HG03354 (cell line): ENCODE results near the gene MTX2.
"Not testable (repeated sequence)": the region's sequence is repeated elsewhere in the genome, so short reads cannot be mapped to it uniquely, and the experiment has no call there.

Experiments
- ATAC-seq: cut with Tn5 transposase; IDR thresholded peaks from one replicate; pipeline ENCODE4 v1.9.1; 2021; ENCODE audit warnings: mild to moderate bottlenecking; ENCODE audit not compliant: unreplicated experiment, poor library complexity, severe bottlenecking

MTX2 gene

DNA sequence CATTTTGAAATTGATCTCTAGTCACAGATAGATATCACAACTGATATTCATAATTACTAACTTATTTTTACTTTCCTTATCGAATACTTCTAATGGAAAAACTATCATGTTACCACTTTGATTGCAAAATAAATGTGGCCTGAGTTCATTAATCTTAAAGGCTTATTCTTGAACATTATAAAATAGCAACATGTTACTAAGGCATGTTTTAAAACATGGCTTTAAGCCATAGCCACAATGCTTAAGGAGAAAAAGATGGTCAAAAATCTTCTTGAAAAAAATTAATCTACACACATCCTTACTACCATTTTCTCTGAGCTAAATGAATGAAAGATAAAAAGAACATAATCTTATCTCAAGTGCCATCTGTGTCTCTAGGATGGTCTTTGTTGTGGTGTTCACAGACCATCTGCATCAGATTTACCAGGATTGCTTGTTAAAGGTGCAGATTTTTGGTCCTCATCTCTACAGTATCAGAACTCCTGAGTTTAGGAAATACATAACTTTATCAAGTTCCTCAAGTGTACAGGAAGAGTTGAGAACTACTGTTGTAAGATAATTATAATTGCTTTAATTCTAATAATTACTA lies 15.3 kb downstream of the MTX2 start:
- ATAC-seq, result no peak

DNA sequence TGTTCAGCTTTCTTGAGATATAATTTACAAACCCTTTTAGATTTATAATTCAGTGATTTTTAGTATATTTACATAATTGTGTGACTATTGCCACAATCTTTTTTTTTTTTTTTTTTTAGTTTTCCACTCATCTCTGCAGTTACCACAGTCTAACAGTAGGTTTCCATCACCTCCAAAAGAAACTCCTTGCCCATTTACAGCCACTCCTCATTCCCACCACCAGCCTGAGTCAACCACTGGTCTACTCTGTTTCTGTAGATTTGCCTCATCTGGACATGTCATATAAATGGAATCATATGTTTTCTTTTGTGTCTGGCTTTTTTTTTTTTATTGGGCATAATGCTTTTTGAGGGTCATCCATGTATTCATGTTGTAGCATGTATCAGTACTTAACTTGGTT lies 16.1 kb downstream of the MTX2 start:
- ATAC-seq, result no peak

DNA sequence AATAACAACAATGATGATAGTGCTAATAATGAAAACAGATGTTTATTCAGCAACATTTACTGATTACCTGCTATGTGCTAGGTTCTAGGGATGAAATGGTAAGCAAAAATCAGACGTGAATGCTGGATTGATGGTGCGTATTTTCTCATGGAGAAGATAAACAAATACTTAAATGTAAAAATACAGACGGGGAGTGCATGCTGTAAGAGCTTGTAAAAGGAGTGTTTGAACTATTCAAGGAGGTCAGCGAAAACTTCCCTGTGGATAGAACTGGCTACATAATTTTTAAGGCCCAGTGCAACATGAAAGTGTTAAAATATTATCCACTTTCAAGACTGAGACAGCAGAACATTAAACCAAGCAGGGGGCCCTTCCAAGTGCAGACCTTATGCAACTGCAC lies 22.1 kb downstream of the MTX2 start:
- no peak for ATAC-seq

DNA sequence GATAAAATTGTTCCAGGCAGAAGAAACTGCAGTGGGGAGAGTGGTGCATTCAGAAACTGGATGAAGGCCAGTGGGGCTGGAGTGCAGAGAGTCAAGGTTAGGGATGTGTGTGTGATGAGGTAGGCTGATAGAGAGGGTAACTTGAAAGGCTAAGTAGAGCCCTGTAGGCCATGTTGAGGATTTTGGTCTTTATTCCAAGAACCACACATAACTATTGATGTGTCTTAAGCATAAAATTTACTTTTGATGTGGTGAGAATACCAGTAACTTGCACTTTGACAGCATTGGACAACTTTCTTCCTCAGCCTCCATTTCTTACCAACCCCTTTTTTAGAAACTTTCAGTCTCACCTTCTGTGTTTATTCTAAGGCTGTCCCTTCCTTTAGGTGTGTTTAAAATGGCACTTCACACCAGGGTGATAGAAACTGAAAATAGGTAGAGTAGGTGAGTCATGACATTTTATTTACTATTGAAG lies 22.6 kb downstream of the MTX2 start:
- peak; percentile 86 for ATAC-seq

DNA sequence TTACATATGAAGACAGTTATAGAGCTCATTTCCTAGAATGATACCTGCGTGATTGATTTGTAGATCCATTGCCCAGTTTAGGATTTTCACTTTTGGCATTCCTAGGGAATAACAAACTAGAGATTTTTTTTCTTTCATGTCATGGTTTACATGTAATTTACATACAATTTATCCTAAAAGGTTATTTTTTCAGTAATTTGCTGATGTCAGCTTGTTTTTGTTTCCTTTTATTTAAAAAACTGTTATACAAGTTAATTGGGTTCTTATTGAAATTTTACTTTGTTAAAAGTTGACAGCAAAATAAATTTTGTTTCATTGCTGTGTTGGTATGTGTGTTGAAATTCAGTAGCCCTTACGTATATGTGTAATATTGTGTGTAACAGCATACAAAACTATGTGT lies 23.4 kb downstream of the MTX2 start:
- no peak for ATAC-seq

DNA sequence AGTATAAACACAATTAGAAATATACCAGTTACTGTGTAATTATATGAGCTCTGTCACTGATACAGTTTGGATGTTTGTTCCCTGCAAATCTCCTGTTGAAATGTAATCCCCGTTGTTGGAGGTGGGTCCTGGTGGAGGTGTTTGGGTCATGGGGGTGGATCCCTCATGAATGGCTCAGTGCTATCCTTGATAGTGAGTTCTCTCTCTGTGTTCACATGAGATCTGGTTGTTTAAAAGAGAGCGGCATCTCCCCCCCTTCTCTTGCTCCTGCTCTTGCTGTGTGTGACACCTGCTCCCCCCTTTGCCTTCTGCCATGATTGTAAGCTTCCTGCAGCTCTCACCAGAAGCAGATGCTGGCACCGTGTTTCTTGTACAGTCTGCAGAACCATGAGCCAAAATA lies 24.1 kb downstream of the MTX2 start:
- ATAC-seq, result no peak

DNA sequence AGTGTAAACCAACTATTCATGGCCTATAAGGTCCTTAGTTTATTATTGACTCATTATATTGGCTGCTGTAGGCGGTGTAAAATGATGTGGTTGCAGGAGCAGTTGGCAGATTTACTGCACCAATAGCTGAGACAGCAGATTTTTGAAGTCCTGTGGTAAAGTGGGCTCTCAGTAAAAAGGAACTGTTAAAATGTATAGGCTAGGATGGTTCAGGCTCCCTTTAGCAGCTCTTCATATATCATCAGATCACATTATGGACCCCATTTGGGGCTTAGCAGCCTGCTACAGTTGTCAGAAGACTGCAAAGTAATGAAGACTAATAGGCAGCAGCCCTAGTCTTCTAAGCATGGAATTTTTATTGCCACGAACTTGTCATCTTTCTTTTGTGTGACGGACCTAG lies 27.8 kb downstream of the MTX2 start:
- no peak for ATAC-seq

DNA sequence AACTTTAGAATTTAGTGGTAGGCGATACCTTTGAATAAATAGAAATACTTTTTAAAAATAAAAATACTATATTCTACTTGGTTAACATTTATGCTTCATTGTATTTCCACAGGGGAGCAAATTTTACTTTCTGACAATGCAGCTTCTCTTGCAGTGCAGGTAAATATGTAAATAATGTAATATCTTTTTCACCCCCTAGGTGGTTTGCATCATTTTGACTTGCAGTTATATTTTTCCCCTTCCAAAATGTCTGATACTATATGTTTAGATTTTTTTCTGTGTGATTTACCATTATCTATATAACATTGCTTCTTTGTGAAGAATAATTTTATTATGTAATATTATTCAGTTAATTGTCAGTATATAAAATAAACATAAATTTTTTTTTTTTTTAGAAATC lies 28.5 kb downstream of the MTX2 start:
- no peak for ATAC-seq

DNA sequence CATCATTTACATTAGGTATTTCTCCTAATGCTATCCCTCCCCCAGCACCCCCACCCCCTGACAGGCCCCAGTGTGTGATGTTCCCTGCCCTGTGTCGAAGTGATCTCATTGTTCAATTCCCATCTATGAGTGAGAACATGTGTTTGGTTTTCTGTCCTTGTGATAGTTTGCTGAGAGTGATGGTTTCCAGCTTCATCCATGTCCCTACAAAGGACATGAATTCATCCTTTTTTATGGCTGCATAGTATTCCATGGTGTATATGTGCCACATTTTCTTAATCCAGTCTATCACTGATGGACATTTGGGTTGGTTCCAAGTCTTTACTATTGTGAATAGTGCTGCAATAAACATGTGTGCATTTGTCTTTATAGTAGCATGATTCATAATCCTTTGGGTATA lies 36.8 kb downstream of the MTX2 start:
- ATAC-seq, result not testable (repeated sequence)

DNA sequence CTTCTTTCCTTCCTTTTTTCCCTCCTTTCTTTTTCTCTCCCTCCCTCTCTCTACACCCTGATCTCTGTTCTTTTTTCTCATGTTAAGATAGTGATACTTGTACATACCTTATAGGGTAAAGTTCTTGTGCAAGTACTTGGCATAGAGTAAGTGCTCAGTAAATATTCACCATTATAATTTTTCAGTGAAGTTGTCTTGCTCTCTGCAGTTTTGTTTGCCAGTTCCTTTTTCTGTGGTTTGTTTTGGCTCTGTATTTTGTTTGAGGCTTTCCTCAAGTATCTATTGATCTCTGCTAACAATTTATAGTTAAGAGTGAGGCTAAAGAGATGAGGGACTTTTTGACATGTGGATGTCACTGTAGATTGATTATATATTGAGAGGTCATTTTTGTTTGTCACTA lies 48.0 kb downstream of the MTX2 start:
- no peak for ATAC-seq

DNA sequence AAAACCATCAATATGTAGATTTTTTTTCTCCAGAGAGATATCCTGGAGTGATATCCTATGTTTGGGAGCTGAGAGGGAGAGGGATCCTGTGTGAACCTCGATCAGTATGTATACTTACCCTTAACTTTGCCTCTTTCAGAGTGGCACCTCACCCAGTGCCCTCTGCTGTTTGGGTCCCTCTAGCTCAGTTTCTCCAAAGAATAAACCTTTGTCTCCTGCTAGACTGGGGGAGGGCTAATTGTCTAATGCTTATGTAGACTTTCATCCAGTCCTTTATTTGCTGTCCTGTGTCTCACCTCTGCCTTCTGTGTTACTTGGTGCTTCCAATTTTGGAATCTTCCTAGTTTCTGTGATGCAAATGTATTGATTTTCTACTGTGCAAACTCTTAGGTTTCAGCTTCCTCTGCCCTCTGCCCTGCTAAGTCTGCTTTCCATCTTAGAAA lies 48.4 kb downstream of the MTX2 start:
- ATAC-seq, result no peak

DNA sequence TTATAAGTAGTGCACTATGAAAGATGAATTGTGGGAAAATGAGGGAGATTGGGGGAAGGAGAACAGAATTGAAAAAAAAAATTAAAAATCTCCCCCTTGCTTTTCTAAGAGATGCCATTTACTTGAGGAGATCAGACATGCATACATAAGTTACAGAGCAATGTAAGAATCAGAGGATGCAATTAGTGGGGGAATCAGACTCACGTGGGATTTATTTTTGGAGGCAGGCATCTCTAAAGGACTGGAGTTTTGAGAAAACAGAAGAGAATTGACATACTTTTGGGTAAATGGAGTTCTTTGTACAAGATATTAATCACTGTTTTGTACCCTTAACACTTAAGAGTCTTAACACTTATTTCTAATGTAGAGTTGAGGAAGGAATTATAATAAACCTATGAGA lies 52.7 kb downstream of the MTX2 start:
- ATAC-seq, result no peak

DNA sequence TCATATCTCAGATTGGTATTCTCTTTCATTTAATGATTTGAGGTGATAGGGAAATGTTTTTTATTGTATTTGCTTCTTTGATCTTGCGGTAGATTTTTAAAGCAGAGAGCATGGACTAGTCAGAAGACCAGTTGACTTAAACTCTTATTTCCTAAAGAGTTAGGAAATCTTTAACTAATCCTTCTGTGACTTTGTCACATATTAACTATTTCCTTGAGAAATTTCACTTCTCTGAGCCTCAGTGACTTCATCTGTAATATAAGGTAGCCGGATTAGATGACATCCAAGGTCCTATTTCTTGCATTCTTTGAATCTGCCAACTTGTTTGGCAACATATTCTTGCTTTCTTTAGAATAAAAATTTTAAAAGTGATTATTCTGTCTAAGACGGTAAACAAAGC lies 55.6 kb downstream of the MTX2 start:
- ATAC-seq, result no peak

DNA sequence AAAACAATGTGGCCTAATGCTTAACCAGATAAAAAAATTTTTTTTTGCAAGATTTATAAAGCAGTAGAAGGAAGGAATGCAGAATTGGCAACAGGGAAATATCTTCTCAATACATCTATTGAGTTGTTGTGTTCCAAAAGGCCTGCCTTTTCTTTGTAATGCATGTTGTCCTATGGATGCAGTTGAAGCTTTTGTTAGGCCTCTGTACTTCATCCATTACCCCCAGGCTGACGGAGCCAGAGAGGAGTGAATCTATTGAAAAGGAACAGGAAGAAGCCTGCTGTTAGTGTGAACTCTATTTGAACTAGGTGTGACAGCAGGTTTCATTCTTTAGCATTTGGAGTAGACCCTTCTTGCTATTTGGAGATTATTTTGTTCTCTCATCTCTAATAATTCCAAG lies 56.5 kb downstream of the MTX2 start:
- no peak for ATAC-seq

DNA sequence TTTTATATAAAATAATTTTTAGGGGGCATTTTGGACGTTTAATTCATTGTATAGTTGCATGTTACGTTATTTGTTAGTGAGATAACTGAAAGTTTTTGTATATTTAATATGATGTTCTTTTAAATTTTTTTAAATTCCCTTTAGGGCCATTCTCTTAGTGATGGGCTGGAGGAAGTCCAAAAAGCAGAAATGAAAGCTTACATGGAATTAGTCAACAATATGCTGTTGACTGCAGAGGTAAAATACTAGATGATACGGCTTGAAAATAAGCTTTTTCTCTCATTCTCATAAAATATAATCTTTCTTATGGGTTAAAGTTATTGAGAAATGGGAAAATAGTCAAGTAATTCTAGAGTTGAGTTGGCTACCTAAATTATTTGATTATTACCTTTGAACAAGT lies 58.9 kb downstream of the MTX2 start:
- no peak for ATAC-seq

DNA sequence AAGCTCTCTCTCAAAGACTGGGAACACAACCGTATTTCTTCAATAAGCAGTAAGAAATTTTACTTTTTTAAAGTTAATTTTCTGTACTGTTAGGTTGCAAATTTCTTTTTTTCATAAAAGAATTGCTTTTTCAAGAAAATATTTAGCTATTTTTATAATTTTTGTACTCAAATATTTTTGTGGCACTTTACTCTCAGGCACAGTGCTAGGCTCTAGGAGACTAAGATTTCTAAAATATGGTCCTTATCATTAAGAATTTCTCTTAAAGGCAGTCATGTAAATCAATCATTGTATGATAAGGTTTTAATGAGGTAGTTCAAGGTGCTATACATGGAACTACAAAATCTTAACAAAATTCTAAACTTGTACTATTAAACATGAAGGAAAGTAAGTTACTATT lies 61.4 kb downstream of the MTX2 start:
- ATAC-seq, result no peak

DNA sequence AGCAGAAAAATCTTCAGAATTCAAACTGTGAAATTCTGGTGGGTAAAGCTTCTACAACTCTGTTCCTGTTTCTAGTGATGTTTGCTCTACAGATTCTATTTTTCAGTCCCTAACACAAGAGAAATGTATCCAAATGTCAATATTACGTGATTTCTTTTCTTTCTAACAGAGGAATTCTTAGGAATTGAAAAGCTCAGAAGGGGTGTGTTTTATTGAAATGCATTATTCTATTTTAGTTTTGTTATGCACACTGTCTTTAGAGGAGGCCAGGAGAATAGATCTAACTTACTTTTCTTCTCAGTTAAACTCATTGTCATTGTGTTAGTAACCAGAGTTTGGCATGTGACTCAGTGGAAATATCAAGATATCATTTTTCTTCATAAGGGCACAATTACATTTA lies 62.4 kb downstream of the MTX2 start:
- ATAC-seq, result no peak

DNA sequence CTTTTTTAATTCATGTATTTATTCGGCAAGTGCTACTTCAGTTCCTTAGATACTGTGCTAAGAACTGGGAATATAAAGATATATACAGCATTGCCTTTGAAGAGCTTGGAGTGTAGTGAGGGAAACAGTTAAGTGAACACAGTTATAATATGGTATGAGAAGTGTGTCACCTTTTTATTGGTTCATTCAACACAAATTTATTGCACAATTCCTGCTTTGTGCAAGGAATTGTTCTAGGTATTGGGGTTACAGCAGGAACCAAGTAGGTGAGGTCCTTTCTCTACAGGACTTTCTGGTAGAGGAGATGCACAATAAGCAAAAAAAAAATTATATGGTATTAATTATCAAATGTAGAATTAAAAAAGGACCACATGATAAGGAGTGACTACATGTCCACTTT lies 65.5 kb downstream of the MTX2 start:
- no peak for ATAC-seq

DNA sequence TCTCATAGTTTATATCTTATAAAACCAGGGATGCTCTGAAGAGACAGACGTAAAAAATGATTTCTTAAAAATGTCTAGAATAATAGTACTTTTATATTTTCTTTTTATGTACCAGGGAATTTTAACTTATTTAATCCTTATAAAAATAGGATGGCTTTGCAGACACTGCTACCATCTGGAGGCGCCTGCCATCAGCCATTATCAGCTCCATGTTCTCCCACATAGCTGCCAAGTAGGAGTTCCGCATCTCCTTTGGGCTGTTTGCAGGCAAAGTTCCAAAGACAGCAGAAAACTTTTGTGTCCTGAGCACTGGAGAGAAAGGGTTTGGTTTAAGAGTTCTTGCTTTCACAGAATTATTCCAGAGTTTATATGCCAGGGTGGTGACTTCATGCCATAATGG lies 69.2 kb downstream of the MTX2 start:
- ATAC-seq, result no peak

DNA sequence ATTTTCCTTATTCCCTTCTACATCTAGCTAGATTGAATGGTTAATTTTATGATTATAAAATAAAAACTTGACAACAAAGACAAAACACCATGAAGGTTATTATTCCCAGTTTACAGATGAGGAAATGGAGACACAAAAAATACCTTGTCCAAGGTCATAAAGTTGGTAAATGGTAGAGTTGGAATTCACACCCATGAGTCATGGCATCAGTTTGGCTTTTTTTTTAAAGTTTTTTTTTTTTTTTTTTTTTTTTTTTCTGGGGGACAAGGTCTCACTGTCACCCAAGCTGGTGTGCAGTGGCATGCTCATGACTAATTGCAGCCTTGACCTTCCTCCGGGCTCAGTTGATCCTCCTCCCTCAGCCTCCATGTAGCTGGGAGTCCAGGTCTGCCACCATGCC lies 70.0 kb downstream of the MTX2 start:
- ATAC-seq, result no peak

DNA sequence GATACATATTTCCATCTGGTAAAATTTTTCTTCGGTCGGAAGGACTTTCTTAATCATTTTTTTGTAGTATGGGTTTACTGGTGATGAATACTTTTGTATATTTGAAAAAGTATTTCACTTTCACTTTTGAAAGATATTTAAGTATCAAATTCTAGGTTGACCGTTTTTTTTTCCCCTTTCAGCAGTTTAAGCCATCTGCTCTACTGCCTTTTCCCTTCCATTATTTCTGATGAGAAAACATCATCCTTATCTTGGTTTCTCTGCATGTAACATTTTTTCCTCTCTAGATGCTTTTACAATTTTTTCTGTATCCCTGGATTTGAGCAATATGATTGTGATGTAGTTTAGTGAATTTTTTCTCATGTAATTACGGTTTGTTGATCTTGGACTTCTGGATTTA lies 87.0 kb downstream of the MTX2 start:
- no peak for ATAC-seq

DNA sequence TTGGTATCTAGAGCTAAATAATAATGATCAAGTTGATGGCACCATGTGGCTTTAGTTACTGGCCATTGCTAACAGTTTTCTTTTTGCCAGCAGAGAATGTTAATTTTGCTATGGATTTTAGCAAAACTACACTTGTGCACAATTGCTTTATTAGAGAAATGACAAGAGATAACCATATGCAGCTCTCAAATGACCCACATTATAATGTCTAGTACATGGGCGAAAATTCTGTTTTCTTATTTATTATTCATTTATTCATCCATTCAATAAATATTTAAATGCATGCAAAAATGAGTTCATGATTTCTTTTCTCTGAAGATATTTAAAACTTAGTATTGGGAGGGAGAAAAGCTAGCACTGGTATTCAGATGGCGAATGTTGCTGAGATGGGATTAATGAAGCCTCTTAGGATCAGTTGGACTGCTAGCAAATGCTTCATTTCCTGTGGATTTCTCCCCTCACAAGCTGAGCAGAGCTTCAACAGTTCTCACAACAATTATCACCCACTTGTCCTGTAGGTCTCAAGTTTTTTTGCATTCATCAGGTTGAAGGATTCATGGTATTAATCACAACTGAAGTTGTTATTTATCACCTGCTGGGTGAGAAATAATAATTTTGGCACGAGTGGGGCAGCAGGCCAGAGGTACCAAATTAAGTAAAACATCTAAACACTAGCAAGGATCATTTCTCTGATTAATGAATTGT lies 95.2 kb downstream of the MTX2 start:
- no peak for ATAC-seq
